Measurements from ENCODE around the gene TCERG1L. TPM values are rescaled to one million over a fixed set of nuclear protein-coding genes. Genes with fewer than 3 reads are reported as not detected.
A peak's percentile ranks its signal among the peaks of the same experiment; 100 is the strongest.

Gene TCERG1L
- total RNA-seq, 1 experiment from 2014 or later, result not detected

GRCh38 chr10:131091682-131092081 is 219.8 kb downstream of the TCERG1L start:
- Histone ChIP-seq H3K9me2 (replicated peaks; ENCODE audit: insufficient read depth, low read length) (no peaks in the 10 kb centered on the region), H3K9ac (ENCODE audit: low read length) (no peak overlapping the region)
- no peak for DNase-seq

GRCh38 chr10:131090761-131091661 is 220.5 kb downstream of the TCERG1L start:
- Histone ChIP-seq H3K9me3 (ENCODE audit: low read length) (no peaks in the 10 kb centered on the region), H3K36me3 (ENCODE audit: insufficient read depth, low read length) (no peaks in the 10 kb centered on the region), H3K79me2 (ENCODE audit: low read length) (no peaks in the 10 kb centered on the region), H3K4me1 (ENCODE audit: low read length) (no peaks in the 10 kb centered on the region), H3K4me2 (ENCODE audit: low read depth, low read length, poor library complexity, severe bottlenecking) (no peak overlapping the region), H3K4me3 (ENCODE audit: low read length) (no peak overlapping the region), H3K9ac (ENCODE audit: low read length) (no peak overlapping the region), H3K27ac (ENCODE audit: low read length) (no peak overlapping the region), H3K27me3 (ENCODE audit: low read length) (no peaks in the 10 kb centered on the region), H2AFZ (ENCODE audit: low read length) (no peak overlapping the region), H3K9me2 (replicated peaks; ENCODE audit: insufficient read depth, low read length) (no peaks in the 10 kb centered on the region), H4K20me1 (ENCODE audit: insufficient read depth, low read depth, low read length) (no peaks in the 10 kb centered on the region; the same call in 1 of the 2 replicates)
- peak; percentile 41 for DNase-seq

More at GRCh38 chr10:131091682-131092081, 219.8 kb downstream of the TCERG1L start:
- no peaks in the 10 kb centered on the region for H3K36me3 ChIP-seq (ENCODE audit: insufficient read depth, low read length)
- H3K27ac ChIP-seq (ENCODE audit: low read length), result no peak overlapping the region
- no peaks in the 10 kb centered on the region for H3K27me3 ChIP-seq (ENCODE audit: low read length)
- no peak overlapping the region for H3K4me3 ChIP-seq (ENCODE audit: low read length)
- no peak overlapping the region for H2AFZ ChIP-seq (ENCODE audit: low read length)
- H3K79me2 ChIP-seq (ENCODE audit: low read length), result no peaks in the 10 kb centered on the region
- no peaks in the 10 kb centered on the region for H3K9me3 ChIP-seq (ENCODE audit: low read length)
- H3K4me2 ChIP-seq (ENCODE audit: low read depth, low read length, poor library complexity, severe bottlenecking), result no peak overlapping the region
- H3K4me1 ChIP-seq (ENCODE audit: low read length), result no peaks in the 10 kb centered on the region
- no peaks in the 10 kb centered on the region; the same call in 1 of the 2 replicates for H4K20me1 ChIP-seq (ENCODE audit: insufficient read depth, low read depth, low read length)

GRCh38 chr10:131089861-131090260 is 221.7 kb downstream of the TCERG1L start:
- Histone ChIP-seq H2AFZ (ENCODE audit: low read length) (no peak overlapping the region), H3K27me3 (ENCODE audit: low read length) (no peaks in the 10 kb centered on the region)

GRCh38 chr10:131089150-131089549 is 222.4 kb downstream of the TCERG1L start:
- Histone ChIP-seq H2AFZ (ENCODE audit: low read length) (no peak overlapping the region), H3K27me3 (ENCODE audit: low read length) (no peaks in the 10 kb centered on the region), H3K4me3 (ENCODE audit: low read length) (no peak overlapping the region), H3K36me3 (ENCODE audit: insufficient read depth, low read length) (no peaks in the 10 kb centered on the region), H3K9ac (ENCODE audit: low read length) (no peak overlapping the region), H4K20me1 (ENCODE audit: insufficient read depth, low read depth, low read length) (no peaks in the 10 kb centered on the region; the same call in 1 of the 2 replicates), H3K4me1 (ENCODE audit: low read length) (no peaks in the 10 kb centered on the region), H3K4me2 (ENCODE audit: low read depth, low read length, poor library complexity, severe bottlenecking) (no peak overlapping the region), H3K9me2 (replicated peaks; ENCODE audit: insufficient read depth, low read length) (no peaks in the 10 kb centered on the region), H3K79me2 (ENCODE audit: low read length) (no peaks in the 10 kb centered on the region), H3K9me3 (ENCODE audit: low read length) (no peaks in the 10 kb centered on the region), H3K27ac (ENCODE audit: low read length) (no peak overlapping the region)
- no peak for DNase-seq

More at GRCh38 chr10:131089861-131090260, 221.7 kb downstream of the TCERG1L start:
- no peaks in the 10 kb centered on the region for H3K36me3 ChIP-seq (ENCODE audit: insufficient read depth, low read length)
- H3K4me1 ChIP-seq (ENCODE audit: low read length), result no peaks in the 10 kb centered on the region
- H3K9me2 ChIP-seq (replicated peaks; ENCODE audit: insufficient read depth, low read length), result no peaks in the 10 kb centered on the region
- no peaks in the 10 kb centered on the region for H3K9me3 ChIP-seq (ENCODE audit: low read length)
- H3K4me3 ChIP-seq (ENCODE audit: low read length), result no peak overlapping the region
- H3K27ac ChIP-seq (ENCODE audit: low read length), result no peak overlapping the region
- DNase-seq, result no peak
- no peaks in the 10 kb centered on the region; the same call in 1 of the 2 replicates for H4K20me1 ChIP-seq (ENCODE audit: insufficient read depth, low read depth, low read length)
- H3K9ac ChIP-seq (ENCODE audit: low read length), result no peak overlapping the region
- H3K4me2 ChIP-seq (ENCODE audit: low read depth, low read length, poor library complexity, severe bottlenecking), result no peak overlapping the region
- H3K79me2 ChIP-seq (ENCODE audit: low read length), result no peaks in the 10 kb centered on the region

GRCh38 chr10:131088619-131089018 is 222.9 kb downstream of the TCERG1L start:
- no peaks in the 10 kb centered on the region for H3K9me3 ChIP-seq (ENCODE audit: low read length)
- H3K4me1 ChIP-seq (ENCODE audit: low read length), result no peaks in the 10 kb centered on the region
- H2AFZ ChIP-seq (ENCODE audit: low read length), result no peak overlapping the region
- no peak overlapping the region for H3K4me3 ChIP-seq (ENCODE audit: low read length)
- no peaks in the 10 kb centered on the region for H3K36me3 ChIP-seq (ENCODE audit: insufficient read depth, low read length)
- H4K20me1 ChIP-seq (ENCODE audit: insufficient read depth, low read depth, low read length), result no peaks in the 10 kb centered on the region; the same call in 1 of the 2 replicates
- no peak overlapping the region for H3K4me2 ChIP-seq (ENCODE audit: low read depth, low read length, poor library complexity, severe bottlenecking)
- H3K27ac ChIP-seq (ENCODE audit: low read length), result no peak overlapping the region
- no peaks in the 10 kb centered on the region for H3K27me3 ChIP-seq (ENCODE audit: low read length)
- no peaks in the 10 kb centered on the region for H3K79me2 ChIP-seq (ENCODE audit: low read length)
- no peak overlapping the region for H3K9ac ChIP-seq (ENCODE audit: low read length)
- DNase-seq, result no peak
- no peaks in the 10 kb centered on the region for H3K9me2 ChIP-seq (replicated peaks; ENCODE audit: insufficient read depth, low read length)

- H3K36me3 ChIP-seq (ENCODE audit: insufficient read depth, low read length), result no peaks in the 10 kb centered on the region
- H3K9me3 ChIP-seq (ENCODE audit: low read length), result no peaks in the 10 kb centered on the region
- no peaks in the 10 kb centered on the region for H3K4me1 ChIP-seq (ENCODE audit: low read length)
- H3K4me2 ChIP-seq (ENCODE audit: low read depth, low read length, poor library complexity, severe bottlenecking), result no peak overlapping the region
- H2AFZ ChIP-seq (ENCODE audit: low read length), result no peak overlapping the region
- no peaks in the 10 kb centered on the region for H3K79me2 ChIP-seq (ENCODE audit: low read length)
- no peaks in the 10 kb centered on the region; the same call in 1 of the 2 replicates for H4K20me1 ChIP-seq (ENCODE audit: insufficient read depth, low read depth, low read length)
- no peak overlapping the region for H3K9ac ChIP-seq (ENCODE audit: low read length)
- no peaks in the 10 kb centered on the region for H3K9me2 ChIP-seq (replicated peaks; ENCODE audit: insufficient read depth, low read length)
- DNase-seq, result no peak
- no peaks in the 10 kb centered on the region for H3K27me3 ChIP-seq (ENCODE audit: low read length)
- H3K4me3 ChIP-seq (ENCODE audit: low read length), result no peak overlapping the region
- H3K27ac ChIP-seq (ENCODE audit: low read length), result no peak overlapping the region
These were observed 223.9 kb downstream of the TCERG1L start for GRCh38 chr10:131087464-131088215.

- H3K4me3 ChIP-seq (ENCODE audit: low read length), result no peak overlapping the region
- no peaks in the 10 kb centered on the region; the same call in 1 of the 2 replicates for H4K20me1 ChIP-seq (ENCODE audit: insufficient read depth, low read depth, low read length)
- H3K36me3 ChIP-seq (ENCODE audit: insufficient read depth, low read length), result no peaks in the 10 kb centered on the region
- DNase-seq, result no peak
- H3K4me1 ChIP-seq (ENCODE audit: low read length), result no peaks in the 10 kb centered on the region
- H3K9me2 ChIP-seq (replicated peaks; ENCODE audit: insufficient read depth, low read length), result no peaks in the 10 kb centered on the region
- no peak overlapping the region for H2AFZ ChIP-seq (ENCODE audit: low read length)
- H3K27ac ChIP-seq (ENCODE audit: low read length), result no peak overlapping the region
- H3K9ac ChIP-seq (ENCODE audit: low read length), result no peak overlapping the region
- no peaks in the 10 kb centered on the region for H3K79me2 ChIP-seq (ENCODE audit: low read length)
- H3K9me3 ChIP-seq (ENCODE audit: low read length), result no peaks in the 10 kb centered on the region
- H3K4me2 ChIP-seq (ENCODE audit: low read depth, low read length, poor library complexity, severe bottlenecking), result no peak overlapping the region
- H3K27me3 ChIP-seq (ENCODE audit: low read length), result no peaks in the 10 kb centered on the region
These were observed 225.0 kb downstream of the TCERG1L start for GRCh38 chr10:131086511-131086910.

- H3K79me2 ChIP-seq (ENCODE audit: low read length), result no peaks in the 10 kb centered on the region
- DNase-seq, result no peak
- H3K4me3 ChIP-seq (ENCODE audit: low read length), result no peak overlapping the region
- no peaks in the 10 kb centered on the region for H3K36me3 ChIP-seq (ENCODE audit: insufficient read depth, low read length)
- no peaks in the 10 kb centered on the region for H3K27me3 ChIP-seq (ENCODE audit: low read length)
- no peaks in the 10 kb centered on the region for H3K4me1 ChIP-seq (ENCODE audit: low read length)
- no peak overlapping the region for H3K27ac ChIP-seq (ENCODE audit: low read length)
- H3K9me3 ChIP-seq (ENCODE audit: low read length), result no peaks in the 10 kb centered on the region
- no peaks in the 10 kb centered on the region; the same call in 1 of the 2 replicates for H4K20me1 ChIP-seq (ENCODE audit: insufficient read depth, low read depth, low read length)
- H3K4me2 ChIP-seq (ENCODE audit: low read depth, low read length, poor library complexity, severe bottlenecking), result no peak overlapping the region
- no peak overlapping the region for H3K9ac ChIP-seq (ENCODE audit: low read length)
- H3K9me2 ChIP-seq (replicated peaks; ENCODE audit: insufficient read depth, low read length), result no peaks in the 10 kb centered on the region
- H2AFZ ChIP-seq (ENCODE audit: low read length), result no peak overlapping the region
These were observed 225.4 kb downstream of the TCERG1L start for GRCh38 chr10:131086094-131086493.

All from Karpas-422 (cell line).